Left lung (tissue), 10 donors: ENCODE measurements around the gene PLXDC2. TPM values are rescaled to one million over a fixed set of nuclear protein-coding genes. Genes with fewer than 3 reads are reported as not detected.
A peak's percentile ranks its signal among the peaks of the same experiment; 100 is the strongest.
"Not testable (repeated sequence)": the region's sequence is repeated elsewhere in the genome, so short reads cannot be mapped to it uniquely, and the experiment has no call there.

Experiments
- ATAC-seq: fragments of 200-7000 bp; cut with Tn5 transposase; one replicate; pipeline ENCODE4 v1.9.1; 2020; ENCODE audit warnings: moderate library complexity
- DNase-seq, 4 donors: peaks; one replicate each; pipeline ENCODE4 v3.0.0-alpha.2; 2013 to 2020
- H3K27ac ChIP-seq, 2 donors: fragments of 200-600 bp; sonication (generic) in 1 of 2; one replicate each; pipeline versions ENCODE4 v1.5.0 to v1.8.0; 2020 to 2021
- H3K27me3 ChIP-seq, 2 donors: fragments of 200-600 bp; sonication (generic) in 1 of 2; one replicate each; pipeline versions ENCODE4 v1.5.0 to v1.8.0; 2020 to 2021
- H3K36me3 ChIP-seq, 2 donors: fragments of 200-600 bp; sonication (generic) in 1 of 2; one replicate each; pipeline versions ENCODE4 v1.5.0 to v1.8.0; 2020 to 2021
- H3K4me1 ChIP-seq, 2 donors: fragments of 200-600 bp; one replicate each; pipeline ENCODE4 v1.8.0; 2021
- H3K4me3 ChIP-seq, 2 donors: fragments of 200-600 bp; sonication (generic) in 1 of 2; one replicate each; pipeline versions ENCODE4 v1.5.0 to v1.8.0; 2020 to 2021; ENCODE audit warnings: mild to moderate bottlenecking in 1 of 2
- H3K9me3 ChIP-seq, 2 donors: fragments of 200-600 bp; sonication (generic) in 1 of 2; one replicate each; pipeline versions ENCODE4 v1.5.0 to v1.8.0; 2020 to 2021
- CTCF ChIP-seq, 2 donors: fragments of 200-600 bp; sonication (generic) in 1 of 2; IDR thresholded peaks; one replicate each; pipeline versions ENCODE4 v1.5.0 to v1.8.0; 2021; ENCODE audit warnings: antibody characterized with exemption in 2 of 2
- intact Hi-C, 2 donors: fragments of 100-400 bp; cut with DNase I; formaldehyde crosslinking; loops; one replicate each; pipeline versions ENCODE4 v1.11.2 to v1.14.2; 2022
- polyA plus RNA-seq, 6 donors: library from polyadenylated mRNA; unstranded; fragments of 120-200 nt; gene quantifications; one replicate each; pipeline ENCODE4 v1.2.1, GENCODE V29; 2013; ENCODE audit not compliant: insufficient read length in 6 of 6
- total RNA-seq, 2 donors: library from RNA; stranded (reverse); fragmentation: NEBNext Ultra II Directional; extraction: Animal tissue kit (Norgen Biotek cat#: 25700); gene quantifications; one replicate each; pipeline ENCODE4 v1.2.1, GENCODE V29; 2021
- donor health status: DM: no; HTN: yes; CAD: no.
- donor health status: DM: no; HTN: no; CAD: no.

Gene PLXDC2
- total and polyA plus RNA-seq, 8 donors, result 85.3 to 127 (median 112) TPM

GRCh38 chr10:19993714-19994315 lies 177.6 kb downstream of the PLXDC2 start:
- no peak for TF ChIP-seq CTCF (IDR thresholded peaks at IDR 0.05)
- intact Hi-C loops, result no loop called here
- Histone ChIP-seq H3K4me3 (no peak overlapping the region), H3K36me3 (no peaks in the 10 kb centered on the region), H3K27me3 (no peaks in the 10 kb centered on the region), H3K9me3 (no peaks in the 10 kb centered on the region), H3K27ac (peak overlapping the region in 1 of 2 donors; percentile 4), H3K4me1 (peaks cover 0 to 3% of the 10 kb centered on the region in 2 donors)
- peak in 2 of 4 donors; percentile 72 to 82 for DNase-seq
- ATAC-seq, result peak; percentile 69

GRCh38 chr10:19998482-19998881 lies 182.2 kb downstream of the PLXDC2 start:
- intact Hi-C loops, result no loop called here
- ATAC-seq, result no peak
- H3K36me3 ChIP-seq, result peaks cover 0 to 7% of the 10 kb centered on the region in 2 donors
- TF ChIP-seq CTCF (IDR thresholded peaks at IDR 0.05), result no peak
- H3K27me3 ChIP-seq, result no peaks in the 10 kb centered on the region
- H3K4me1 ChIP-seq, result peaks cover 1 to 21% of the 10 kb centered on the region in 2 donors
- no peak overlapping the region for H3K4me3 ChIP-seq
- no peak for DNase-seq
- H3K27ac ChIP-seq, result no peak overlapping the region
- H3K9me3 ChIP-seq, result no peaks in the 10 kb centered on the region

GRCh38 chr10:19999431-19999830 lies 183.2 kb downstream of the PLXDC2 start:
- Histone ChIP-seq H3K9me3 (no peaks in the 10 kb centered on the region), H3K36me3 (peaks cover 0 to 7% of the 10 kb centered on the region in 2 donors), H3K4me3 (no peak overlapping the region), H3K4me1 (peaks cover 11 to 28% of the 10 kb centered on the region in 2 donors), H3K27me3 (no peaks in the 10 kb centered on the region), H3K27ac (no peak overlapping the region)
- intact Hi-C loops, result no loop called here
- ATAC-seq (no peak), DNase-seq (no peak)
- no peak for TF ChIP-seq CTCF (IDR thresholded peaks at IDR 0.05)

- intact Hi-C loops, result not testable (repeated sequence)
- H3K4me1 ChIP-seq, result peaks cover 12 to 50% of the 10 kb centered on the region in 2 donors
These were observed 185.8 kb downstream of the PLXDC2 start for GRCh38 chr10:20002026-20002425.

GRCh38 chr10:20002657-20003056 lies 186.4 kb downstream of the PLXDC2 start:
- H3K27ac ChIP-seq, result peak overlapping the region in 1 of 2 donors; percentile 96

More at GRCh38 chr10:20002026-20002425, 185.8 kb downstream of the PLXDC2 start:
- H3K36me3 ChIP-seq, H3K27me3 ChIP-seq, H3K4me3 ChIP-seq, ATAC-seq, H3K9me3 ChIP-seq, DNase-seq: not testable (repeated sequence)
- peak overlapping the region in 1 of 2 donors; percentile 96 for H3K27ac ChIP-seq

More at GRCh38 chr10:20002657-20003056, 186.4 kb downstream of the PLXDC2 start:
- Histone ChIP-seq H3K36me3 (peaks cover 0 to 7% of the 10 kb centered on the region in 2 donors), H3K27me3 (no peaks in the 10 kb centered on the region), H3K4me1 (peaks cover 12 to 55% of the 10 kb centered on the region in 2 donors), H3K4me3 (no peak overlapping the region), H3K9me3 (no peaks in the 10 kb centered on the region)
- ATAC-seq (no peak), DNase-seq (no peak)
- TF ChIP-seq CTCF (IDR thresholded peaks at IDR 0.05), result no peak
- intact Hi-C loops, result no loop called here
